ENCODE measurements around the gene NTF3. TPM values are rescaled to one million over a fixed set of nuclear protein-coding genes. Genes with fewer than 3 reads are reported as not detected.

Gene NTF3
- total RNA-seq, 6 experiments from 2014 or later = 1.1 to 4.0 (median 2.6) TPM

DNA sequence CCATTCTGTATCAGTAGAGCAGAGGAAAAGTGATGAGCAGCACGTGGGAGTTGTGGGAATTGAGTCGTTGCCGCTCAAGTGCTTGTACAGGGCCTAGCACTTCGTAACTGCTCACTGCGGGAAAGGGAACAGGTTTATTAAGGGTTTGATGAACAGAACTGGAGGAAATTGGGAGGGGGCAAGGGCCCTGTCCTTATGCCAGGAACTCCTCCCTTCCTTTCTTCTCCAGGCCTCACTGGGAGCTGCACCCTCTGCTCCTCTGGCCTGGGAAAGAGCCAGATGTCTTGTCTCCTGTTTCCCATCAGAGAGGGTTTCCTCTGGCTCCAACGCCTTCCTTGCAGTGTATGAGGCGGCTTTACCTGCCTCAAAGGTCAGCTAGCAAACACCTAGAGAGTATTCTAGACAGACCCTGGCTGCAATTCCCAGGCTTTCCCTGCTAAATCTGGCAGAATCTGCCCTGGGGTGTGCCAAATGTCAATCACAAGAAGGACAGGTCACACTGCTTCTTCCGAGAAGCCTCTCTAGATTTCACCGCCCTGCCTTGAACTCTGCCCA is 78.4 kb downstream of the NTF3 start:
- no peaks in the 10 kb centered on the region for H3K27me3 ChIP-seq
- H3K4me3 ChIP-seq = no peak overlapping the region
- ATAC-seq (no peak), DNase-seq (no peak)
- TF ChIP-seq POLR2A (IDR thresholded peaks at IDR 0.05) = no peak
- TF ChIP-seq, protein P1, sequence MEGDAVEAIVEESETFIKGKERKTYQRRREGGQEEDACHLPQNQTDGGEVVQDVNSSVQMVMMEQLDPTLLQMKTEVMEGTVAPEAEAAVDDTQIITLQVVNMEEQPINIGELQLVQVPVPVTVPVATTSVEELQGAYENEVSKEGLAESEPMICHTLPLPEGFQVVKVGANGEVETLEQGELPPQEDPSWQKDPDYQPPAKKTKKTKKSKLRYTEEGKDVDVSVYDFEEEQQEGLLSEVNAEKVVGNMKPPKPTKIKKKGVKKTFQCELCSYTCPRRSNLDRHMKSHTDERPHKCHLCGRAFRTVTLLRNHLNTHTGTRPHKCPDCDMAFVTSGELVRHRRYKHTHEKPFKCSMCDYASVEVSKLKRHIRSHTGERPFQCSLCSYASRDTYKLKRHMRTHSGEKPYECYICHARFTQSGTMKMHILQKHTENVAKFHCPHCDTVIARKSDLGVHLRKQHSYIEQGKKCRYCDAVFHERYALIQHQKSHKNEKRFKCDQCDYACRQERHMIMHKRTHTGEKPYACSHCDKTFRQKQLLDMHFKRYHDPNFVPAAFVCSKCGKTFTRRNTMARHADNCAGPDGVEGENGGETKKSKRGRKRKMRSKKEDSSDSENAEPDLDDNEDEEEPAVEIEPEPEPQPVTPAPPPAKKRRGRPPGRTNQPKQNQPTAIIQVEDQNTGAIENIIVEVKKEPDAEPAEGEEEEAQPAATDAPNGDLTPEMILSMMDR (IDR thresholded peaks at IDR 0.05) = no peak
- no peak overlapping the region for H3K27ac ChIP-seq
- intact Hi-C loops (cut with DNase I) = loop anchor here in 1 of 2 donors (10.0 kb wide), 1 partner anchor 66 kb away; no protein-coding TSS in a partner anchor
- no peaks in the 10 kb centered on the region for H3K9me3 ChIP-seq
- no peaks in the 10 kb centered on the region for H3K36me3 ChIP-seq
- WGBS (ENCODE audit: insufficient coverage, low coverage, low lambda C conversion rate, missing lambda C conversion rate) = 78% methylated on average over 5 of the region's 9 CpGs
- H3K4me1 ChIP-seq = no peaks in the 10 kb centered on the region

DNA sequence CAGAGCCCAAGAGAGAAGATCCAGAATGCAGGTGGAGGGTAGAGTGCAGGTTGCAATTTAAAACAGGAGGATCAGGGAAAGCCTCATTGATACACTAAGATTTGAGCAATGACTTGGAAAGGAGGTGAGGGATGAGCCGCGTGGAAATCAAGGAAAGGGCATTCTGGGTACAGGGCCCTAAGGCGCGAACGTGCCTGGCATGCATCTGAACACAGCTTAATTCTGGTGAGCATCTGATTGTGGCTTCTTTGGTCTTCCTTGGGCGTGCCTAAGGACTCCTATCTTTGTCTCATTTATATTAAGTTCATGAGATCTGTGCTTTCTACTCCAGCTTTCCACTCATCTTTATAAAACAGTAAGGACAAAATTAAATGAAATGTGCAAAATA is 79.3 kb downstream of the NTF3 start:
- Histone ChIP-seq H3K27me3 (no peaks in the 10 kb centered on the region), H3K4me3 (no peak overlapping the region), H3K9me3 (no peaks in the 10 kb centered on the region), H3K27ac (no peak overlapping the region), H3K4me1 (no peaks in the 10 kb centered on the region), H3K36me3 (no peaks in the 10 kb centered on the region)
- DNase-seq (no peak), ATAC-seq (no peak)
- TF ChIP-seq, protein P1 (IDR thresholded peaks at IDR 0.05) = no peak
- no peak for TF ChIP-seq POLR2A (IDR thresholded peaks at IDR 0.05)
- intact Hi-C loops (cut with DNase I) = loop anchor here in 1 of 2 donors (10.0 kb wide), 1 partner anchor 66 kb away; no protein-coding TSS in a partner anchor
- 56% methylated on average over 4 of the region's 6 CpGs for whole genome bisulfite sequencing (ENCODE audit: insufficient coverage, low coverage, low lambda C conversion rate, missing lambda C conversion rate)

DNA sequence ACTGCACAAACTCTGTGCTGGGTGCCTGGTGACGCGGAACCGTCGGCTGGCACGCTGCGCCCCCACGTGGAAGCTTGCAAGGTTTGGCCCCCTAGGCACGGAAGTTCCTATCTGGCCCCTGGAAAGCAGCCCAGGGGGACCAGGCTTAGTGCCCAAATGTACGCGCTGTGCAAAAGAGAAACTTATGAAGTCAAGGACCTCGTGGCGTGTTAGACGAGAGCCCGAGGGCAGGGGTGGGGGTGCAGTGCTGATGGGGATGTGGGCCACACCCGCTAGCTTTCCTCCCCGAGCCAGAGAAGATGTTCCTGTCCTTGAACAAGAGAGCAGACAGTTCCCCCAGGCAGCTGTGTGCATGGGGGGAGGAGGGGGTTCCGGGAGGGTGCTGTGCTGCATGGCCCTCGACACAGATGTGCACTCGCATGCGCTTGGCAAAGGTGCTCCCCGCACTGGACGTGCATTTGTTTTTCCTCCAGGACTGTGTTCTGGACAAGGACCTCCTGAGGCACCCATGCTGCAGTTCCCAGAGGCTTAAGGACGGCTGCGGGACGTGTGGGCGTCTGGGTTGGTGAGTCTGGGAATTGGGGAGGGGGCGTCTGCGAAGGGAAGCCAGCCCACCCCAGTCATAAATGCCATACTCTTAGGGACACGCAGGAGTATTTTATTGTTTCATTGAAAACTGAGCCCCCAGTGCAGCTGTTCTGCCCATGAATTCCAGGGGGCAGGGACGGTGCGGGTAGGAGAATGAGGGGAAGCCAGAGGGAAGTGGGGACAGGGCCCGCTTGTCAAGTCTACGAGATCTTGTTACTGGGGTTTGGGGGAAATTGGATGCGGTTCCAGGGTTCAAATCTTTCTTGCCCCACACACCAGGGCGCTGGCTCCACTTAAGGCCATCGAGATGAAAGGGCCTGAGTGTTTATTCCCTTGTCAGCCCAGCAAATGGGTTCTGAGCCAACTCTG is 80.0 kb downstream of the NTF3 start:
- ATAC-seq = peak; percentile 63 to 81 (median 74)
- 24% methylated on average over 22 of the region's 36 CpGs for WGBS (ENCODE audit: insufficient coverage, low coverage, low lambda C conversion rate, missing lambda C conversion rate)
- peak in 2 of 3 donors; percentile 59 to 62 for DNase-seq

DNA sequence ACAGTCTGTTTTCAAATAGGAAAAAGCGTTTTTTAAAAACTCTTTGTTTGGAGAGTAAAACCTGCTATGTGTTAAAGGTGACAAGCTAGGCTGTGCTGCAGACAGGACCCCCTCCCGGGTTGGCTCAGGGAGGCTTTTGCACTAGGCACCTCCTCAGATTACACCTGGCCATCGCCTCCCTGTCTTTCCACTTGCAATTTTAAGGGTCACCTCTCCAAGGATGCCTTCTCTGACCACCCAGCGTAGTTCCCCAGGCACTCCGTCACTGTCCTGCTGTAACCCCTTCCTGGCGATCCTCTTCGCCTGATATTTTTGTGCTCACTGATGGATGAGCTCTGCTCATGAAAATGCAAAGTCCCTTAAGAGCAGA is 80.7 kb downstream of the NTF3 start:
- DNase-seq = no peak
- Histone ChIP-seq H3K4me1 (no peaks in the 10 kb centered on the region), H3K9me3 (no peaks in the 10 kb centered on the region), H3K36me3 (no peaks in the 10 kb centered on the region), H3K4me3 (no peak overlapping the region), H3K27ac (no peak overlapping the region), H3K27me3 (no peaks in the 10 kb centered on the region)
- WGBS (ENCODE audit: insufficient coverage, low coverage, low lambda C conversion rate, missing lambda C conversion rate) = 50% methylated on average over 5 of the region's 7 CpGs
- intact Hi-C loops (cut with DNase I) = loop anchor here in 1 of 2 donors (10.0 kb wide), 1 partner anchor 68 kb away; no protein-coding TSS in a partner anchor
- TF ChIP-seq, protein P1 (IDR thresholded peaks at IDR 0.05) = no peak
- TF ChIP-seq POLR2A (IDR thresholded peaks at IDR 0.05) = no peak
- no peak for ATAC-seq

More for the DNA sequence above, 80.0 kb downstream of the NTF3 start:
- H3K27me3 ChIP-seq = no peaks in the 10 kb centered on the region
- H3K9me3 ChIP-seq = no peaks in the 10 kb centered on the region
- TF ChIP-seq, protein P1 (IDR thresholded peaks at IDR 0.05) = peak in 3 of 4 donors; percentile 54 to 63 (median 60)
- TF ChIP-seq POLR2A (IDR thresholded peaks at IDR 0.05) = no peak
- H3K4me3 ChIP-seq = no peak overlapping the region
- no peaks in the 10 kb centered on the region for H3K36me3 ChIP-seq
- intact Hi-C loops (cut with DNase I) = loop anchor here in 1 of 2 donors (10.0 kb wide), 1 partner anchor 67 kb away; no protein-coding TSS in a partner anchor
- no peak overlapping the region for H3K27ac ChIP-seq
- H3K4me1 ChIP-seq = no peaks in the 10 kb centered on the region

Measured in right lobe of liver (tissue), 6 donors.